Panc1 (cell line): ENCODE measurements around the gene SDC3. TPM values are rescaled to one million over a fixed set of nuclear protein-coding genes. Genes with fewer than 3 reads are reported as not detected.

Experiments used
- ATAC-seq: fragments of 200-7000 bp; cut with Tn5 transposase; 2 replicates; pipeline ENCODE4 v1.9.1; 2020; ENCODE audit warnings: mild to moderate bottlenecking, moderate library complexity
- BruUV-seq: library from RNA; stranded (reverse); fragments of 400-500 nt; replicated peaks from 2 replicates; lab custom pipeline; 2021; lab: Mats Ljungman, UMichigan
- CTCF ChIA-PET: fragments of 300-600 bp; sonication (Branson Sonifier 250); formaldehyde crosslinking; loops from one replicate; lab custom pipeline; 2022; ENCODE audit warnings: antibody characterized with exemption; lab: Charles Lee
- POLR2A ChIA-PET: fragments of 300-600 bp; sonication (Branson Sonifier 250); formaldehyde crosslinking; loops from one replicate; lab custom pipeline; 2022; ENCODE audit warnings: antibody characterized with exemption; lab: Charles Lee
- DNase-seq: peaks from one replicate; pipeline ENCODE4 v3.0.0-alpha.2; 2010; ENCODE audit warnings: low read depth, low spot score
- H3K27ac ChIP-seq: 2 replicates; pipeline ENCODE4 v1.5.1; 2011; ENCODE audit warnings: mild to moderate bottlenecking, low read length, inconsistent platforms
- H3K27me3 ChIP-seq: fragments of 200-500 bp; sonication (Bioruptor generic); 2 replicates; pipeline ENCODE4 v1.6.0; 2014; ENCODE audit warnings: low read length, inconsistent platforms; ENCODE audit not compliant: control insufficient read depth, insufficient read depth
- H3K36me3 ChIP-seq: fragments of 200-500 bp; sonication (Bioruptor generic); 2 replicates; pipeline ENCODE4 v1.5.1; 2014; ENCODE audit warnings: inconsistent platforms, mild to moderate bottlenecking, low read length, moderate library complexity; ENCODE audit not compliant: control insufficient read depth, insufficient read depth
- H3K4me1 ChIP-seq: 2 replicates; pipeline ENCODE4 v1.5.1; 2011; ENCODE audit warnings: inconsistent platforms, mild to moderate bottlenecking, low read length, moderate library complexity; ENCODE audit not compliant: control insufficient read depth, insufficient read depth
- H3K4me3 ChIP-seq, 2 experiments: 2 replicates each; pipeline ENCODE4 v1.5.1; 2011 to 2012; ENCODE audit warnings: low read depth in 2 of 2, low read length in 2 of 2, mild to moderate bottlenecking in 2 of 2, inconsistent platforms in 1 of 2, moderate library complexity in 1 of 2
- H3K9me3 ChIP-seq: fragments of 200-500 bp; sonication (Bioruptor generic); 2 replicates; pipeline ENCODE4 v1.5.1; 2014; ENCODE audit warnings: low read depth, mild to moderate bottlenecking, inconsistent platforms, low read length, moderate library complexity; ENCODE audit not compliant: control insufficient read depth, insufficient read depth
- POLR2AphosphoS5 ChIP-seq: IDR thresholded peaks from 2 replicates; pipeline ENCODE4 v1.6.1; 2012; ENCODE audit warnings: mild to moderate bottlenecking, low read depth, low read length, moderate library complexity
- SIN3A ChIP-seq: IDR thresholded peaks from 2 replicates; pipeline ENCODE4 v1.6.1; 2012; ENCODE audit warnings: low read depth, mild to moderate bottlenecking, low read length, moderate library complexity, borderline replicate concordance; ENCODE audit not compliant: insufficient read depth
- TCF7L2 ChIP-seq: IDR thresholded peaks from 2 replicates; pipeline ENCODE4 v1.6.1; 2011; ENCODE audit warnings: mild to moderate bottlenecking, low read depth, low read length, inconsistent platforms
- in situ Hi-C: cut with HindIII; loops from 2 replicates; pipeline ENCODE4 v1.10.0; 2016; ENCODE audit warnings: low sequenced_read_pairs, low pct_unique_long_range_greater_than_20kb
- intact Hi-C: fragments of 100-400 bp; cut with micrococcal nuclease; formaldehyde crosslinking; loops from one replicate; pipeline ENCODE4 v1.10.0; 2022; ENCODE audit not compliant: unreplicated experiment
- total RNA-seq: library from RNA; stranded (reverse); gene quantifications from one replicate; pipeline ENCODE4 v1.2.1, GENCODE V29; 2021; ENCODE audit not compliant: unreplicated experiment
- TF ChIP-seq, protein P1 (sequence below), 2 experiments: IDR thresholded peaks; 2 replicates each; pipeline ENCODE4 v1.6.1; 2011 to 2012; ENCODE audit warnings: low read depth in 2 of 2, control low read depth in 1 of 2, low read length in 1 of 2, mild to moderate bottlenecking in 1 of 2, moderate library complexity in 1 of 2; ENCODE audit not compliant: insufficient read depth in 1 of 2
- TF ChIP-seq, protein P2 (sequence below): fragments of 450-650 bp; IDR thresholded peaks from 2 replicates; pipeline ENCODE4 v1.5.1; 2017; ENCODE audit warnings: mild to moderate bottlenecking

Gene SDC3
- total RNA-seq, 1 experiment from 2014 or later: 36.1 TPM

GRCh38 chr1:30904191-30904961 is 4.2 kb downstream of the SDC3 start:
- POLR2A ChIA-PET: no interaction called here
- DNase-seq: no peak
- CTCF ChIA-PET: interaction anchor here (1.2 kb wide), 1 partner anchor 186 kb away, joined by 3 read pairs; no protein-coding TSS in a partner anchor
- no peaks in the 10 kb centered on the region for H3K9me3 ChIP-seq
- BruUV-seq: no TSS peak
- H3K36me3 ChIP-seq: no peaks in the 10 kb centered on the region
- no peak overlapping the region for H3K4me3 ChIP-seq
- no peak overlapping the region for H3K27ac ChIP-seq
- TF ChIP-seq, protein P1, sequence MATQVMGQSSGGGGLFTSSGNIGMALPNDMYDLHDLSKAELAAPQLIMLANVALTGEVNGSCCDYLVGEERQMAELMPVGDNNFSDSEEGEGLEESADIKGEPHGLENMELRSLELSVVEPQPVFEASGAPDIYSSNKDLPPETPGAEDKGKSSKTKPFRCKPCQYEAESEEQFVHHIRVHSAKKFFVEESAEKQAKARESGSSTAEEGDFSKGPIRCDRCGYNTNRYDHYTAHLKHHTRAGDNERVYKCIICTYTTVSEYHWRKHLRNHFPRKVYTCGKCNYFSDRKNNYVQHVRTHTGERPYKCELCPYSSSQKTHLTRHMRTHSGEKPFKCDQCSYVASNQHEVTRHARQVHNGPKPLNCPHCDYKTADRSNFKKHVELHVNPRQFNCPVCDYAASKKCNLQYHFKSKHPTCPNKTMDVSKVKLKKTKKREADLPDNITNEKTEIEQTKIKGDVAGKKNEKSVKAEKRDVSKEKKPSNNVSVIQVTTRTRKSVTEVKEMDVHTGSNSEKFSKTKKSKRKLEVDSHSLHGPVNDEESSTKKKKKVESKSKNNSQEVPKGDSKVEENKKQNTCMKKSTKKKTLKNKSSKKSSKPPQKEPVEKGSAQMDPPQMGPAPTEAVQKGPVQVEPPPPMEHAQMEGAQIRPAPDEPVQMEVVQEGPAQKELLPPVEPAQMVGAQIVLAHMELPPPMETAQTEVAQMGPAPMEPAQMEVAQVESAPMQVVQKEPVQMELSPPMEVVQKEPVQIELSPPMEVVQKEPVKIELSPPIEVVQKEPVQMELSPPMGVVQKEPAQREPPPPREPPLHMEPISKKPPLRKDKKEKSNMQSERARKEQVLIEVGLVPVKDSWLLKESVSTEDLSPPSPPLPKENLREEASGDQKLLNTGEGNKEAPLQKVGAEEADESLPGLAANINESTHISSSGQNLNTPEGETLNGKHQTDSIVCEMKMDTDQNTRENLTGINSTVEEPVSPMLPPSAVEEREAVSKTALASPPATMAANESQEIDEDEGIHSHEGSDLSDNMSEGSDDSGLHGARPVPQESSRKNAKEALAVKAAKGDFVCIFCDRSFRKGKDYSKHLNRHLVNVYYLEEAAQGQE (IDR thresholded peaks at IDR 0.05; ENCODE audit: insufficient read depth in 1 of 2, low read depth in 2 of 2, low read length in 1 of 2): no peak
- no peak for TF ChIP-seq POLR2AphosphoS5
- TF ChIP-seq SIN3A: no peak
- TF ChIP-seq, protein P2, sequence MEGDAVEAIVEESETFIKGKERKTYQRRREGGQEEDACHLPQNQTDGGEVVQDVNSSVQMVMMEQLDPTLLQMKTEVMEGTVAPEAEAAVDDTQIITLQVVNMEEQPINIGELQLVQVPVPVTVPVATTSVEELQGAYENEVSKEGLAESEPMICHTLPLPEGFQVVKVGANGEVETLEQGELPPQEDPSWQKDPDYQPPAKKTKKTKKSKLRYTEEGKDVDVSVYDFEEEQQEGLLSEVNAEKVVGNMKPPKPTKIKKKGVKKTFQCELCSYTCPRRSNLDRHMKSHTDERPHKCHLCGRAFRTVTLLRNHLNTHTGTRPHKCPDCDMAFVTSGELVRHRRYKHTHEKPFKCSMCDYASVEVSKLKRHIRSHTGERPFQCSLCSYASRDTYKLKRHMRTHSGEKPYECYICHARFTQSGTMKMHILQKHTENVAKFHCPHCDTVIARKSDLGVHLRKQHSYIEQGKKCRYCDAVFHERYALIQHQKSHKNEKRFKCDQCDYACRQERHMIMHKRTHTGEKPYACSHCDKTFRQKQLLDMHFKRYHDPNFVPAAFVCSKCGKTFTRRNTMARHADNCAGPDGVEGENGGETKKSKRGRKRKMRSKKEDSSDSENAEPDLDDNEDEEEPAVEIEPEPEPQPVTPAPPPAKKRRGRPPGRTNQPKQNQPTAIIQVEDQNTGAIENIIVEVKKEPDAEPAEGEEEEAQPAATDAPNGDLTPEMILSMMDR: no peak
- no peak for TF ChIP-seq TCF7L2
- in situ Hi-C loops: loop anchor here (25.0 kb wide), 1 partner anchor 92 kb away; no protein-coding TSS in a partner anchor
- ATAC-seq: no peak
- H3K27me3 ChIP-seq: no peaks in the 10 kb centered on the region
- H3K4me1 ChIP-seq: peaks cover 21% of the 10 kb centered on the region
- intact Hi-C loops: no loop called here

- H3K4me1 ChIP-seq: peaks cover 17% of the 10 kb centered on the region
- no peaks in the 10 kb centered on the region for H3K9me3 ChIP-seq
- H3K27me3 ChIP-seq: no peaks in the 10 kb centered on the region
- BruUV-seq: no TSS peak
- no peaks in the 10 kb centered on the region for H3K36me3 ChIP-seq
- in situ Hi-C loops: loop anchor here (25.0 kb wide), 1 partner anchor 91 kb away; no protein-coding TSS in a partner anchor
- intact Hi-C loops: no loop called here
- ChIA-PET CTCF (interaction anchor here (1.2 kb wide), 1 partner anchor 185 kb away, joined by 3 read pairs; no protein-coding TSS in a partner anchor), POLR2A (no interaction called here)
- H3K27ac ChIP-seq: no peak overlapping the region
- DNase-seq (no peak), ATAC-seq (no peak)
- TF ChIP-seq, protein P2: no peak
- TF ChIP-seq, protein P1 (IDR thresholded peaks at IDR 0.05; ENCODE audit: insufficient read depth in 1 of 2, low read depth in 2 of 2, low read length in 1 of 2): no peak
- TF ChIP-seq SIN3A (no peak), TCF7L2 (no peak), POLR2AphosphoS5 (no peak)
- H3K4me3 ChIP-seq: no peak overlapping the region
Observed at GRCh38 chr1:30903343-30904034, 5.1 kb downstream of the SDC3 start.
